Thyroid gland (tissue), 4 donors: Measurements from ENCODE around the gene PUM2. TPM values are rescaled to one million over a fixed set of nuclear protein-coding genes. Genes with fewer than 3 reads are reported as not detected.

Experiments used
- DNase-seq, 2 donors: peaks; one replicate each; pipeline ENCODE4 v3.0.0-alpha.2; 2019
- H3K27ac ChIP-seq, 3 donors: fragments of 200-600 bp; sonication (generic); 1 replicate in 2 of 3; 2 replicates in 1 of 3; pipeline ENCODE4 v1.5.1; 2016 to 2019; ENCODE audit warnings: mild to moderate bottlenecking in 1 of 3, moderate library complexity in 1 of 3
- H3K27me3 ChIP-seq: fragments of 200-600 bp; sonication (generic); one replicate; pipeline ENCODE4 v1.5.1; 2019
- H3K36me3 ChIP-seq, 2 donors: fragments of 200-600 bp; sonication (generic); one replicate each; pipeline ENCODE4 v1.5.1; 2016 to 2019
- H3K4me1 ChIP-seq, 2 donors: fragments of 200-600 bp; sonication (generic); one replicate each; pipeline ENCODE4 v1.5.1; 2017 to 2019
- H3K4me3 ChIP-seq, 3 donors: fragments of 200-600 bp; sonication (generic); replicated peaks in 1 of 3; 1 replicate in 2 of 3; 2 replicates in 1 of 3; pipeline ENCODE4 v1.5.1; 2016; ENCODE audit warnings: mild to moderate bottlenecking in 1 of 3
- H3K9me3 ChIP-seq: fragments of 200-600 bp; sonication (generic); one replicate; pipeline ENCODE4 v1.5.1; 2017
- CTCF ChIP-seq, 6 experiments: fragments of 200-600 bp in 3 of 6; fragments of 450-650 bp in 3 of 6; sonication (generic) in 3 of 6; IDR thresholded peaks; one replicate each; pipeline ENCODE4 v1.5.1; 2016 to 2019; ENCODE audit warnings: antibody characterized with exemption in 6 of 6, mild to moderate bottlenecking in 2 of 6, inconsistent platforms in 1 of 6, moderate library complexity in 1 of 6
- POLR2A ChIP-seq, 2 donors: fragments of 450-650 bp; IDR thresholded peaks; one replicate each; pipeline ENCODE4 v1.6.1; 2017; ENCODE audit warnings: antibody characterized with exemption in 2 of 2, mild to moderate bottlenecking in 2 of 2, moderate library complexity in 1 of 2
- WGBS, 2 donors: methylation state at CpG; one replicate each; pipeline ENCODE4 v1.1.5; 2017; 5-methylcytosine and 5-hydroxymethylcytosine counted together
- intact Hi-C: fragments of 100-400 bp; cut with DNase I; formaldehyde crosslinking; loops from one replicate; pipeline ENCODE4 v1.15.1; 2023
- total RNA-seq, 4 donors: library from RNA; depleted of rRNA; stranded (reverse); fragments of >200 nt; gene quantifications; one replicate each; pipeline ENCODE4 v1.2.3, GENCODE V29; 2016

The PUM2 gene
- total RNA-seq, 4 donors from 2014 or later = 87.5 to 102 (median 91.8) TPM

GRCh38 chr2:20348542-20348941 lies 2.1 kb downstream of the PUM2 start:
- TF ChIP-seq POLR2A (IDR thresholded peaks at IDR 0.05) = no peak
- no peak for TF ChIP-seq CTCF (IDR thresholded peaks at IDR 0.05)
- Histone ChIP-seq H3K9me3 (no peaks in the 10 kb centered on the region), H3K4me1 (peaks cover 40 to 60% of the 10 kb centered on the region in 2 donors), H3K4me3 (no peak overlapping the region), H3K27ac (peak overlapping the region in 2 of 3 donors; percentile 97 to 98), H3K36me3 (no peaks in the 10 kb centered on the region), H3K27me3 (no peaks in the 10 kb centered on the region)
- intact Hi-C loops = no loop called here
- DNase-seq = no peak
- WGBS, 2 donors = 78 to 79% methylated on average over 17 of the region's 17 CpGs

DNA sequence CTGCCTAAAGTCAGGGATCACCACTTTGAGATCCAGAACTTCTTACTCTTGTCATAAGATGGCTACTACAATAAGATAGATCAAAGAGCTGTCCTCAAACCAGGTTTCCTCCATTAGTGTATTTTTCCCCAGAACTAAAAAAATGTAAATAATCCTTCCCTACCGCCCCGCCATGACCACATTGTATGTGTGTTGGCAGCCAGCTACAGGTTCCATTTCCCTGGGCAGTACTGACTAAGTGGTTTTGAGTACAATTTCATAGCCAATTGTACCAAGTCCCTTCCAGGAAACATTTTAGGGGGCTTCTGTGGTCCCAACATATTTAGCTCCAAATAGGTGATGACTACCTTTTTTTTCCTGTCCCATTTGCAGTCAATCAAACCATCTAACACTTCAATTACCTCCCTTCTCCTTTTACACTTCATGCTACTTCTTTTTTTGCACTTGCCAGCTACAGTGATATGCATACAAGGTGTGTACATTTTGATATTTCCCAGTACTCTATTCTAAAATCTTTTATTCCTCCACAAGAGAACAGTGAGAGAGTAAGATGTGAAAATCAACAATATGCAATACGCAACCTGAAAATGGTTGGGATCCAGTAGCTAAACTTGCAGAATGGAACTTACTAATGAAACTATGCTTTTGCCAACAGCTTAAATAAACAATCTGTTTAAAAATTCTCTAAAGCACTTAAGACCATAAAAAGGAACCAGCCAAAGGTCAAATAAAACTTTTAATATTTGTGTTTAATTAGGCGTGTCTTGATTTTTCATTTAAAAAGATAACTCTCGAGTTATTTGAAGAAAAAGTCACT lies 3.9 kb downstream of the PUM2 start:
- no peak for TF ChIP-seq CTCF (IDR thresholded peaks at IDR 0.05)
- no peak for TF ChIP-seq POLR2A (IDR thresholded peaks at IDR 0.05)
- WGBS, 2 donors = 58 to 61% methylated on average over 5 of the region's 5 CpGs
- intact Hi-C loops = no loop called here
- Histone ChIP-seq H3K27me3 (no peaks in the 10 kb centered on the region), H3K4me3 (no peak overlapping the region), H3K9me3 (no peaks in the 10 kb centered on the region), H3K27ac (peak overlapping the region; percentile 33 to 97 (median 73)), H3K36me3 (no peaks in the 10 kb centered on the region), H3K4me1 (peaks cover 41 to 62% of the 10 kb centered on the region in 2 donors)
- no peak for DNase-seq

- H3K27ac ChIP-seq = no peak overlapping the region
- no peaks in the 10 kb centered on the region for H3K36me3 ChIP-seq
- TF ChIP-seq CTCF (IDR thresholded peaks at IDR 0.05) = no peak
- TF ChIP-seq POLR2A (IDR thresholded peaks at IDR 0.05) = no peak
- H3K4me1 ChIP-seq = peaks cover 36 to 59% of the 10 kb centered on the region in 2 donors
- no peak for DNase-seq
- no peaks in the 10 kb centered on the region for H3K27me3 ChIP-seq
- 91 to 93% methylated on average over 2 of the region's 2 CpGs for WGBS, 2 donors
- H3K4me3 ChIP-seq = no peak overlapping the region
- intact Hi-C loops = no loop called here
- H3K9me3 ChIP-seq = no peaks in the 10 kb centered on the region
Observed at GRCh38 chr2:20343128-20343527, 7.5 kb downstream of the PUM2 start.

DNA sequence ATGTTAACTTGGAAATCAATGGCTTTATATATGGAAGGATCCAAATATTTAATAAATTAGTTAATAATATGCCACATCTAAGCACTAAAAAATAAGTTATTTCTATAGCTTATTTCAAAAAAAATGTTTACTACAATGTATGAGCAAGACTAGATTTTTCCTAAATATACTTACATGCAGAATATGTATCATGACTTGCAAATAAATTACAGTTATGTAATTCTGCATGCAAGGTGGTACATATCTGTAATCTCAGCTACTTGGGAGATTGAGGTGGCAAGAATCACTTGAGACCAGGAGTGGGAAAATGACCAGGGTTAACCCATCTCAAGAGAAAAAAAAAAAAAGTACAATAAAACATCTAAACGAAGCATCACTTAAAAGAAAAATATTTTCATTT lies 11.6 kb downstream of the PUM2 start:
- WGBS, 2 donors = 45 to 59% methylated on average over 1 of the region's 1 CpG
- Histone ChIP-seq H3K27ac (no peak overlapping the region), H3K36me3 (no peaks in the 10 kb centered on the region), H3K9me3 (no peaks in the 10 kb centered on the region), H3K4me1 (peaks cover 42 to 57% of the 10 kb centered on the region in 2 donors), H3K27me3 (no peaks in the 10 kb centered on the region), H3K4me3 (no peak overlapping the region)
- DNase-seq = no peak
- intact Hi-C loops = no loop called here
- no peak for TF ChIP-seq CTCF (IDR thresholded peaks at IDR 0.05)
- TF ChIP-seq POLR2A (IDR thresholded peaks at IDR 0.05) = no peak

DNA sequence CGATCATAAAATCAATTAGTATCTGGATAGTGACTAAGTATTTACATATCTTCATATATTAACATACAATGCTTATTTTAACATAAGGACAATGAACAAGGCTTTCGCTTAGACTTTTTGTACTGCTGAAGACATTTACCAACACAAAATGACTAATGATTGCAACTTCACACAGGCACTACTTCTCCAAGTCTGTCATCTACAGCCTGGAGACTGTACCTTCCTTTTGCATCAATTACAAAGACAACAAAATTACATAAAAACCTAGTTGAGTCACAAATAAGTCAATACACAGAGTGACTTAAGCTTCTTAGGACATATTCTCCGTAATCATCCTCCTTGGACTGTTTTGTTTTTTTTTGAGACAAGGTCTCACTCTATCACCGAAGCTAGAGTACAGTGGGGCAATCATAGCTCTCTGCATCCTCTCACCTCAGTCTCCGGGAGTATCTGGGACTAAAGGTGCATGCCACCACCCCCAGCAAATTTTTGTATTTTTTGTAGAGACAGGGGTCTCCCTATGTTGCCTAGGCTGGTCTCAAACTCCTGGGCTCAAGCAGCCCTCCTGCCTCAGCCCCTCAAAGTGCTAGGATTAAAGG lies 15.9 kb downstream of the PUM2 start:
- Histone ChIP-seq H3K4me3 (no peak overlapping the region), H3K4me1 (peaks cover 36 to 54% of the 10 kb centered on the region in 2 donors), H3K27ac (no peak overlapping the region), H3K27me3 (no peaks in the 10 kb centered on the region), H3K9me3 (no peaks in the 10 kb centered on the region), H3K36me3 (no peaks in the 10 kb centered on the region)
- 67 to 73% methylated on average over 5 of the region's 5 CpGs for WGBS, 2 donors
- intact Hi-C loops = no loop called here
- no peak for TF ChIP-seq POLR2A (IDR thresholded peaks at IDR 0.05)
- TF ChIP-seq CTCF (IDR thresholded peaks at IDR 0.05) = no peak
- no peak for DNase-seq
